GM04504 (cell line): ENCODE measurements around the gene CD247.

Source experiments
- DNase-seq: peaks from one replicate; pipeline ENCODE4 v3.0.0-alpha.2; 2012; ENCODE audit warnings: low read depth

Gene CD247

DNA sequence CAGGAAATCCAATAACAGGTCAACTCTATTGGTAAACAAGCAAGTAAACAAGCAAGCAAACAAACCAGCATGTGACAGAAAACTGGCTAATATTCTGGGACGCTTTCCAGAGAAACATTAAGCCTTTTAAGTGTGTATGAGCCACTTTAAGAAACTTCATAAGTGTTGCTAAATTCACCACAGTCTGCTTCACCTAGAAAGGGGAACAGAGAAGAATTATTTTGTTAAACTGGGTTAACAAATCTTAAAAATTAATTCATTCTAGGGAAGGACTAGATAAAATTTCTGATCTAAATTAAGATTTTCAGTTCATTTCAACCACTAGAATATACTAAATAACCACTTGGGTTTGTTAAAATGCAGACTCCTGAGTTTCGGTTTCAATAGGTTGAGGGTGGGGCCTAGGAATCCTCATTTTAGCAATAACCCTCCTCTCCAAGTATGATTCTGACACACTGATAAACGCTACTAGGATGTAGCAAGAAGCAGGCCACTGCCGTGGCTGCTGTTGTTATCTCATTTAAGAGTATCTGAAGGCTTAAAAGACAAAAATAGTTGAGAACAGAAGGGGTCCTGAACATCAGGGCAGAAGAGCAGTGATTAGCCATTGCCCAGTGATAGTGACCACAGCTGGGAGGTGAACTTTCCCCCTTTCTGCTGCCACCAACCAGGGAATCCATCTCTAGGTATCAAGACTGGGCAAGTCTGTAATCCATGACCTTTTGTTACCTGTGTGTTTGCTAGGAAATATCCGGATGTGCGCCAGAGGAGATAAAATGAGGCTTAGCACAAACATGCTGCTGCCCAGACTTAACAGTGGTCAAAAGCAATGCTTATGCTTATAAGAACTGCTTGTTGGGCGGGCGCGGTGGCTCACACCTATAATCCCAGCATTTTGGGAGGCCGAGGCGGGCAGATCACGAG, 24.0 kb upstream of the CD247 start:
- no peak for DNase-seq

DNA sequence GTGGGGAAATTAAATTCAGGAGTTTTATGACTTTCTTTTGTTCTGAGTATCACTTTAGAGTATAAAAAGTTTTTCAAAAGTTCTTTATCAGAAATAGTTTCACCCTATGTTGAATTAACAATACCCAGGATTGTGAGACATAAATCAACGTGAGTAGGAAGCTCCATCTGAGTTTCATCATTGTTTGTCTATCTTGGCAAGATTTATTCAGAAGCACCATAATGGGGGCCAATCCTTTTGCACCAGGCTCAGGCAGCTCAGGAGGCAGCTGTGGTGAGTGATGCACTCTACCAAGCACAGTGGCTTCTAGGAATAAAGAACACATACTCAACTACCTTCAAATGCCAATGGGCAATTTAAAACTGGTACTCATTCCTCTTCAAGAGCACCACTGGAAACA, 23.3 kb upstream of the CD247 start:
- DNase-seq, result no peak

DNA sequence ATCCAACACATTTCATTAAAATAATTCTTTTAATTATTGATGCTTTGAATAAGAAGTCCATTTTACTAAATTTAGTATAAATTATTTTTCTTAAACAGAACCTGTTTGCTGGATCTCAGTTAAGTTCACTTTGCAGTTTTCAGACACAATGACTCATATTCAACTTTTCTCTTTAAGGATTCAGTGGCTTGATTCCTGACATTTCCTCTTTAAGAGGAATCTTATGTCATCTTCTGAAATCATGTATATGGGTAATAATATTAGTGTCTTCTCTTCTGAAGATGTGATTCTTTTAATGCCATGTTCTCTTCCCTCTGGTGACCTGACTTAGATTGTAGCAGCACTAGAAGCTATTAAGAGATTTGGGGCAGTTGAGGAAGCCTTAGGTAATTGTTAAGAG, 22.7 kb upstream of the CD247 start:
- no peak for DNase-seq

DNA sequence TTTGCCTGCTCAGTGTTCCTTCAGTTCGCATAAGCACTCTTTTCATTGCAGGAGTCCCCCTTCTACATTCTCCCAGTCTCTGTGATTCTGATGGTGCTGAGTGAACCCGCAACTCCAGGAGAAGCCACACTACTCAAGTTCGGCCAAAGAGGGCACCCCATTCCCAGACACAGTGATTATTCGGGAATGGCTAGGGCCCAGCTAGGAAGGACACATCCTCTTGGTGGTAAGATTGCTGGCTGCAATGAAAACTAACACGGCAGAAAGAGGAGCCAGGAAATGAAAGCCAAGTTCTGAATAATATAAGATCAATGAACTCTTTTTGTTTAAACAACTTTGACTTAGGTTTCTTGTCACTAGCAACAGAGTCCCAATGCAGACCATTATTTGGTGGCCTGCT, 20.3 kb upstream of the CD247 start:
- no peak for DNase-seq

DNA sequence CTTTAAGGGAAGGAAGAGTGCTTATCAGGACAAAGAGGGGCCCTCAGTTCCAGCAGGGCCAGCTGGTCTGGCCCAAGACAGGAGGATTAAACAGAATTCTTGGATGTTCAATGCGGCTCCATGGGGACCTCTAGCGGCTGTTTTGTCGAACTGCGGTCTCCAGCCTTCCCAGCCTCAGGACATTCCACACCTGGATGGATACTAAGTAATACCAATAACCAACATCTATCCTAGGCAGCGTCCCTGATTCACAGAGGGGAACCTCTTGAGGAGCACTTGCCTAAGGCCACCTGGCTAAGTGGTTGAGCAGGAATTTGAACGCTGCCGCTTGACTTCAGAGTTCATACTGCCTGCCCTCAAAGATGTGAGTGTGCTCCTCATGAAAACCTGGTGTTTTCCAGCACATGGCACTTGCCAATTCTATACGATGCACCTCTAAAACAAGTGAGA, 15.5 kb upstream of the CD247 start:
- DNase-seq, result peak; percentile 9

DNA sequence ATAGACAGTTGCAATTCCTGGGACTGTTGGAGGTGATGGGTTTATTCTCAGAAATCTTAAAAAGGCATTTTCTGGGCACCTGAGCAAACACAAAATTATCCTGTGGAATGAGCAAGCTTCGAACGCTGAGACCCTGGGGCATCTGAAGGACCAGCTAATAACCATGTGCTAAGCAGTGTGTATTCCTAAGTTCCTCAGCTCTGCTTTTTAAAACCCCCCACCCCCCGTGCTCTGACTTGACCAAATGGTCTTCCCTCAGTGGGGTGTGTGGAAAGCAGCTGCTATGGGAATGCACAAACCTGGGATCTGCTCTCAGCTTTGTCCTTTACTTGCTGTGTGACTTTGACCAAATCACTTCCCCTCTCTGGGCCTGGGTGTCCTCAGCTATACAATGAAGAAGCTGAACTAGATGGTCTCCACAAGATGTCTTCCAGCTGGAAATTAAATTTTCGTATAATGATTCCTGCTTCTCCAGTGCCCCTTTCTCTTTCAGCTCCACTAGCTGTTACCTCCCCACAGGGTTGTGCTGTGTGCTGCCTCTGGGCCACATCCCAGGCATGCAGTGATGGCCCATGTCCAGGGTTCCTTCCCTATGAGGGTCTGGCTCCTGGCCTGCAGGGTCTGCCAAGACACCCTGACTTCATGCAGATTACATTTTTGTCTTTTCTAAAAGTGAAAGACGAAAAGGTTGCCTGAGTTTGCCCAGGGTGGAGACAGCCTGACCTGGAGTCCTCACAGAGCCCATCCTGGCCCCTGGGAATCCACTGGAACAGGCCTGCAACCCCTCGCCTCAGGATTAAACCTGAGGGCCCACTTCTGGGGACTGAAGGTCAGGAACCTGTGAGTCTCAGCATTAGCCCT, 14.9 kb upstream of the CD247 start:
- DNase-seq, result no peak

DNA sequence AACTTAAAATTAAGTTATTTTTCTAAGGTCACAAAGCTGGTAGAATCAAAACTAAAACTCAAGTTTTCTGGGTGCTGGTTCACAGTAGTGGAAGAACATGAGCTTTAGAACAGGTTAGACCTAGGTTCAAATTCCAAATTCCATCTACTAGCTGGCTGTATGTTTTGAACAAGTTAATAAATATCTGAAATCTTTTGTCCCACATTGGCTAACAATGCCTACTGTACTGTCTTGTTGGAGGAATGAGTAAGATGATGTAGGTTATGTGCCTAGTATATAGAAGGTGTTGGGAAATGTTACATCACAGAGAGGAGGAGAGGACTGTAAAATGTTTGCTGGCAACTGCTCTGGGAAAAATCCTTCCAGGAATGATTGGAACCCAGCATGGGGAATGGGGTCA, 14.0 kb upstream of the CD247 start:
- DNase-seq, result no peak

DNA sequence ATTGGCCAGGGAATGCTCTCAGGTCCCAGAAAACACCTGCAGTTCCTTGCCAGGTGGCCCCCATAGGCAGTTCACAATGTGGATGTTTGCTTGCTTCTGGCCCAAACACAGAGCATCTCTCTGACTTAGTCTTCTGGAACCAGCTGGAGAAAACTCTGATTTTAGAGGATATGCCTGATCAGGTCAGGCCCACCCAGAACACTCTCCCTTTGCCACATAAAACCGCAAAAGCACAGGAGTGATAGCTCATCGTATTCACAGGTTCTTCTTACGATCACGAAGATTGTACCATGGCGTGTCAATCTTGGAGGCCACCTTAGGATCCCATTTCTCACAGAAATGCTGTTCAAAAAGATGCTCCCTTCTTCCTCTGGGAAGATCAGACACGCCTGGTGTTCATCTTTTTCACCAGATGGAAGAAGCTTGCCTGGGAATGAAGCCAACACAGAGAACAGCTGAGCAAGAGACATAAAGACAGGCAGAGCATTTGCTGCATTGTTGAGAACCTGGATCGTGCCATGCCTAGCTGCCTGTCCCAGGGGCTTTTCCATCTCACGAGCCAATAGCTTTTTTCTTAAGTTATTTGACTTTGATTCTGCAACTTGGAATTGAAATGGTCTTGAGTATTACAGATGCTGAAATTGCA, 11.6 kb upstream of the CD247 start:
- DNase-seq, result peak; percentile 42

DNA sequence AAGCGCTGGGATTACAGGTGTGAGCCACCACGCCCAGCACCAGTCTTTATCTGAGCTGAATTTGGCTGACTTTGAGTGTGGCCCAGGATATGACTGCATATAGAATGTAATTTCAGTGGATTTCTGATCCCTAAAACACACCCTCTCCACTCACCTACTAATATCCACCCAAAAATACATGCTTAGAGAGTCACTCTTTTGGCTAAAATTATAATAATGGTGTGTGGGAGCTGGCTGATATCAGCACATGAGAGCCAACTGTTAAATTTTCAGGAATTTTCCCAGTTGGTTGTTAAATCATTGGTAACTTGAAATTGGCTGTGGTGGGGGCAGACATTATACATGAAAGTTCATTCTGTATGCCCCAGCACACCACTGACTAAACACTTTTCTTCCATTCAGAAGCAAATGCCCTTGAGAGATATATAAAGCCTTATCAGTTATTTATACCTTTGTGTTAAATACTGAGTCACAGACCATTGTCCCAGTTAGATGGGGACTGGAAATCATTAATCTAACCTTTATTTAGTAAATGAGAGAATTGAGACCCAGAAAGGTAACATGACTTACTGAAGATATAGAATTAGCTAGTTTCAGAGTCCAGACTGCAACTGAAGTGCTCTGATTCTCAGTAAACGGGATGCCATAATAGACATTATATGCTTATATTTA, 9.9 kb upstream of the CD247 start:
- no peak for DNase-seq

DNA sequence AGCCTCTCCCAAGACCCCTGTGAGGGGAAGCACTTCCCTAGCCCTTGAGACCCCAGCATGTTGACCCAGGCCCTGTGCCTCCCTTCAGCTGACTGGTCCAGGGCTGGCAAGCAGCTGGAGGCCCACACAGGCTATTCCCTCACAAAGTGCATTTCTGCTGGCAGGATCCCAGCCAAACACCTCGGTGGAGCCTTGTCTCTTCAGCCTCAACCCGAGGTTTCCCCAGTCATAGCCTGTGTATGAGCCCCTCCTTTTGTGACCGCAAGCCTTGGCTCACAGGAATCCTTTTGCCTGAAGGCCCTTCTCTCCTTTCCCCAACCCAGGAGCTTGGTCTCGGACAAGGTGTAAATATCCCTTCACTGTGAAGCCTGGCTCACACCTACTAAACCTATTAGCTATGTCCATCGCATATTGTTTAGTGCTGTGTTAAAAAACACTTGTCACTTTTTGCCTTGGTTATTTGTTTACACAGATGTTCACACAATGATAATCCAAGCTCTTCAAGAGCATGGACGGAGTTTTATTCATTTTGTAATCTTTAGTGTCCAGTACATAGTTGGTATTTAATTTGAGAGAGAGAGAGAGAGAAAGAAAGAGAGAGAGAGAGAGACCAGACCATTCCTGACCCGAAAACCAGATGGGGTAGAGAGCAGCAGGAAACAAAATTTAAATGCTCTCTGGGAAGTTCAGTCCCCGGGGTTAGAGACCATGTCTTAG, 8.5 kb upstream of the CD247 start:
- DNase-seq, result no peak

DNA sequence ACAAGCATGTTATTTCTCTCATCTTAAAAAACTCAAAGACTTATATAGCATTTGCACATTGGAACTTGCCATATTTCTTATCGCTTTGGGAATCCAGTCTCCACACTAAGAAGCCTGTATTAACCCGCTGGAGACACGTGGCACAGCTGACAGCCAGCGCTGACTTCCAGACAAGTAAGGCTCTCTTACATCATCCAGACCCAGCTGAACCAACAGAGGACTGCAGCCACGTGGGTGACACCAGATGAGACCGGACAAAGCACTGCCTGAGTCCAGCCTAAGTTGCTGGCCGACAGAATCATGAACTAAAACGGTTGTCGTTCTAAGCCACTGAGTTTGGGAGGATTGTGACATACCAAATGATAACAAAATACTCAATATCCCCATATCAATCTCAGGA, 6.3 kb upstream of the CD247 start:
- peak; percentile 10 for DNase-seq

DNA sequence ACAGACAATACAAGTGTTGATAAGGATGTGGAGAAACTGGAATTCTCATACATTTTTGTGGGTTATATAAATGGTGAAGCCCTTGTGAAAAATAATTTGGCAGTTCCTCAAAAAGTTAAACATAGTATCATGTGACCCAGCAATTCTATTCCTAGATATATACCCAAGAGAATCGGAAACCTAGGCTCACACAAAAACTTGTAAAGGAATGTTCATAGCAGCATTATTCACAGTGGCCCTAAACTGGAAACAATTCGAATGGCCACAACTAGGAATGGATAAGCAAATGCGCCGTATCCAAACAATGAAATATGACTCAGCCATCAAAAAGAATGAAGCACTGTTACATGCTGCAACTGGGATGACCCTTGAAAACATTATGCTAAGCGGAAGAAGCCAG, 3.9 kb upstream of the CD247 start:
- DNase-seq, result no peak

DNA sequence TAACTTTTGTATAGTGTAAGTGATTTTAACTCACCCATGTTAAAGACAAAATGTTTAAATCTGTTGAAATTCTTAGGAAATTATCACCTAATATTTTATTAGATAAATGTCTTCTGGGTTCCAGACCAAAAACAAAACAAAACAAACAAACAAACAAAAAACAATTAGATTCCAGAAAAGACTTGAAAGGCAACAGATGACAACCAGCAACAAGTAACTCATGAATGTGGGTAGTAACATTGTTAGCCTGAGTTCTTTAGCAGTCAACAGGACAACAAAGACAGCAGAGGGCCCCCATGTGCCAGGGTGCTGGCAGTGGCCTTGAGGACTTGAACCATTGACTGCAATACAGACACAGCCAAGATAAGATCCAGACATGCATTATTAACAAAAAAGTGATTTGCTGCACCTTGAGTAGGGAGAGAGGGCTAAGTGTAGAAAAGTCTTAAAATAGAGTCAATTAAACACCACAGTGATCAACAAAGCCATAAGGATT, 2.4 kb upstream of the CD247 start:
- DNase-seq, result no peak

DNA sequence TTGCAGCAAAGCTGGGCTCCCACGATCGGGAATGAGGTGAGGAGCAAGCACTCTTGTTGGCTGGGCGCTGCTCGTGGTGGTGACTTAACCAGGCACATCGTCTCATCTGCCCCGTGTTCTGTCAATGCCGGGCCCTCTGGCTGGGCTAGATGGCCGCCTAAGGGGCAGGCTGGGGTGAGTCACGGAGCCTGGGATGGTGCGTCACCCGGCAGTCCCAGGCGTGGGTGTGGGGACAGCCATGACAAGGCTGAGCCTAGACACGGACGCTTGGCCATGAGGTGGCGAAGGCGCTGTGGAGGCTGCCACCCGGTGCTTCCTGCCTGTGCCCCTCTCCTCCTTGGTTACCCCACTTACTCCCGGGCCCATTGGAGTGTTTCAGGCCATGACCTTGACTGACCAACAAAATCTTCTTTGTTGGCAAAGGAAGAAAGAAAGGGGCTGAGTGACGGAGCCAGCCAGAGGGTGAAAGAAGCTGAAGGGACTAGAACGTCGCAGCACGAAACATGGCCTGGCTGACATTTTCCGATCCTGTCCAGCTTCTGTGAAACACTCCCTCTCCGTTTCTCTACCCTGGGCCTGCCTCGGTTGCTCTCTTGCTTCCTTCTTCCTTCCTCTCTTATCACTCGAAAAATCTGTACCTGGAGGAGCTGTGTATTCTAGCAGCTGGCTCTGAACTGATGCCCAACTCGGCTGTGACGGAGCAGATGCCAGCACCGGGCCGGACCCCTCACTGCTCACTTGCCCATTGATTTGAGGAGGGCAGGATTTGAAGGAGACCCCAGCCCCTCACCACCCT, 596 bp downstream of the CD247 start:
- no peak for DNase-seq

DNA sequence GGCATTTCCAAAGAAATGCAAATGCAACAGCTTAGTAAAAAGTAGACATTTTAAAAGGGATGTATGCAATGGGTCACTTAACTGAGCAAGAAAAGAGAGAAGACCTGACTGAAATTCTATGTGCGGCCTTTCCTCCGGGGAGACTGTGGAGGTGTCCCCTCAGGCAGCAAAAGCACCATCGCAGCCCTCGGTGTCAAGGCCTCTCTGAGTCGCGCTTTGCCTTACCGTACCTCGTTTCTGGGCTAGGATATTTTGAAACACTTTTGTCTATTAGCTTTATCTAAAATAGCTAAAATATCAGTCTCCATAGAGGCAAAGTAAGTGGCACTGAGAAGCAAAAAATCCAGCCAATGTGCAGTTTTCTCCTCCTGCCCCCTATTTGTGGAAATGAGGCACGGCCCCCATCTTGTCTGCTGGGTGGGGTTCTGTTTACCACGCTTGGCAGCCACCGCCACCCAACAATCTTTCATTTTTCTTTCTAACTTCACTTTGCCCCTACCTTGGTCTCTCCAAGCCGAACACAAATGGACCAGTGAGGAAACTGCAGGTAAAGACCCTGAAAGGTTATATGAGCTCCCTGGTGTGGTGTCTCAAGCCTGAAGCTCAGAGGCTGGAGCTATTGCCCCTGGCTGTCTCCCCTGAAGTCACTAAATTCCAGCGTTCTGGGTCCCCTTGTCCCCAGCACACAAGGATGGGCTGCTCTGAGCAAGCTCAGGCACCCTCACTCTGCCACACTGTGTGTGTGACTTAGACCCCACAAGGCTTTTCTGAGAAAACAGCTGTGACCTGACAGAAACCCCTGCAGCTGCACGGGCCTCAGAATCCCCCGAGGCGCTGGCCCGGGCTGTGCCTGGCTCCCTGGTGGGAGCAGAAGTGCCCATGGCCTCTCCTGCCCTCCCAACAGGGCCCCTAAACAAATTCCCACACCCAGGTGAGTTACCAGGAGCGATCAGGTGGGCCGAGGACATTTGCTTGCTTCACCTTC, 1.6 kb downstream of the CD247 start:
- DNase-seq, result no peak

DNA sequence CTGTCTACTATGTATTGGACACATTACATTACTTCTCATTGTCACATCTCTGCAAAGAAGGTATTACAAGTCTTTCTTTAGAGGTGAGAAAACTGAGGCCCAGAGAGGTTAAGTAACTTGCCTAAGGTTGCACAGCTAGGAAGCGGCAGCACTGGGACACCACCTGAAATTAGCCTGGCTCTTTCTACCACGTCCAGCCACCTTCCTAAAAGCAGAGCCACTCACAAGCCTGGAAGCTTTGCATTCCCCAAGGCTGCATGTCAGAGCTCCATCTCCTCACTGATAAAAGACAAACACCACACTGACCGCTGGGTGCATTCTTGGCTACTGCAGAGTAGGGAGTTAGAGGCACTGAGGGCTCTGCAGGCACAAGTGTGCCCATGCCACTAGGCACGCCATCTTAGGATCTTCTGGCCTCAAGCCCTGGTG, 2.4 kb downstream of the CD247 start:
- DNase-seq, result no peak

DNA sequence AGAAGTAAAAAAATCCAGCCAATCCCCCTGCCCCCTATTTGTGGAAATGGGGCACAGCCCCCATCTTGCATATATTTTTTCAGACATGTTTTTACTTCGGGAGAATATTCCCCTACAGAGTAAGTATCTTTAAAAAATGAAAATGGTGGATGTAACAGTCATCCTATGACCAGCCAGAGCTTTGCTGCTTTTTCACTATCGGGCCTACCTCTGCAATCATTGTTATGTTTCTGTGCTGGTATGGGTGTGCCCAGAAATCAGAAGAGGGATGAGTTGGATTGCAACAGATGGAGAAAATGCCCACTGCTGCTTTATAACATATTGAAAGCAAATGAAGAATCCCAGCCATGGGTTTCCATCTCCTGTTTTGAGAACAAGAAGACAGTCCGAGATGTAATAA, 2.9 kb downstream of the CD247 start:
- DNase-seq, result no peak

DNA sequence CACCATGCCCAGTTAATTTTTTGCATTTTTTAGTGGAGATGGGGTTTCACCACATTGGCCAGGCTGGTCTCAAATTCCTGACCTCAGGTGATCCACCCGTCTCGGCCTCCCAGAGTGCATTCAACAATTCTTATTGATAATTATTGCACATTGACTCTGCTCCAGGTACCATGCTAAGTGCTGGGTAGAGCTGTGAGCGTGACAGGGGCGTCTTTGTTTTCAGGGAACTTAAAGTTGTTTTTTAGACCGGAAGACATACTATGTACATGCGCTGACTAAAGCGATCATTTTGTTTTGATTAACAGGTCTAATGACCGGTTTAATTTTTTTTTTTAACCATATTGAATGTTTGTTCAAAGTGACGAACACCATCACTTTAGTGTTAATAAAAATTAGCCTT, 4.0 kb downstream of the CD247 start:
- no peak for DNase-seq

DNA sequence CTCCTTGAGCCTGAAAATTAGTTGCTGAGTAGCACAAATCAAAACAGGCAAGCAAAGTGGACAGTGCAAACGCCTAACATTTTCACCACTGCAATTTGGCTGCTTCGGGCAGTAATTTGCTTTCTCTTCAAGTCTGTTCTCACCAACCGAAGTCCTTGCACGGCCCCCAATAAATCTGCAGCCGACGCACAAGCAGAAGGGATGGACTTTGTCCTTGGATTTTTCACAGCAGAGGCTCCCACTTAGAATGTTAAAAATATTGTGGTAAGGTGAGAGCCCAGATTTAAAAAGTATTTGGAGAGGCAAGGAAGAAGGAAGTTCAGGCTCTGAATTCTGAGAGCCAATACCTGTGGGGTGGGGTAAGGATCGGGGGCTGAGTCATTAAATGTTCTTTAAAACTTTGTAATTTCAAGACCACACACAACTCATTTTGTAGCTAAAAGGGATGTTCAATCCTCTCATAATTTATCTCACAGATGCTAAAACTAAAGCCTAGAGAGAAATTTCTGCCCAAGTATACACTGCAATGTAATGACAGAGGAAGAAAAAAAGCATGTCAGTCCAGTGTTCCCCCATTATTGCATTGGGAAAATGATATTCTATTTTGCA, 6.2 kb downstream of the CD247 start:
- DNase-seq, result no peak
